ENCODE data around the gene CDC42EP1. TPM values are rescaled to one million over a fixed set of nuclear protein-coding genes. Genes with fewer than 3 reads are reported as not detected.

The CDC42EP1 gene
- total and polyA plus RNA-seq, 2 donors (not counting 3 experiments of a cell fraction or from before 2014, with no cell fraction given), result 82.2 to 141 TPM

DNA sequence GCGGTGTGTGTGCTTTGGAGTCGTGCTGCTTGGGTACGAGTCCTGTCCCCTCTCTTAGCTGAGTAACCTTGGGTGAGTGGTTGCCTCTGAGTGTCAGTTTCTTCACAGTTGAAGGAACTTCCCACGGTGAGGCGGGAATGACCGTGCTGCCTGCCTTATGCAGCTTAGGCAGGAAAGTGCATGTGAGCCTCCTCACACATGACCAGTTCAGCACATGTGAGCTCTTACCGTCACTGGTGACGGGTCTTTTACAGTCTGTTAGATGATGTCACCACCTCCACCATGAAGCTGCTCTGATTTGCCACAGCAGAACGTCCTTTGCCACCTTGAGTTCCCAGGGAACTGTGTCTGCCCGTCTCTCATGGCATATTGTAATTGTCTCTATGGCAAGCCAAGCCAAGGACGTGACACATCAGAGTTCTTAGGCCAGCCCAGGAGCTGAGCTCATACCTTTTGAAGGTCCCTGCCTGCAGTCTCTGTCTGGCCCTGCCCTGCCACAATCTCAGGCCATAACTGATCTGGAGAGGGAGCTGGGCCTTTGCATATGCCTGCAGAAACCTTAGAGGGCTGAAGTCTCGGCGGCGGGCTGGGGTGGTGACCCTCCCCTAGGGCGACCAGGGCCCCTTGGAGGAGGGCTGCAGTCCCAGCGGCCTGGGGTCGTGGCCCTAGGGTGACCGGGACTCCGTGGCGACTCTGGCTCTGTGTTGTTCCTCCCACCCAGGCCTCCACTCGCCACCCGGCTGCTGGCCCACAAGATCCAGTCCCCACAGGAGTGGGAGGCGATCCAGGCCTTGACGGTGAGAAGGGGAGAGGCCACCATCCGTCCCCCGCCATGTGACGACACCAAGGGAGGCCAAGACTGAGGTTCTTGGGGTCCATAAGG is 56.2 kb downstream of the CDC42EP1 start:
- TF ChIP-seq, protein P1, sequence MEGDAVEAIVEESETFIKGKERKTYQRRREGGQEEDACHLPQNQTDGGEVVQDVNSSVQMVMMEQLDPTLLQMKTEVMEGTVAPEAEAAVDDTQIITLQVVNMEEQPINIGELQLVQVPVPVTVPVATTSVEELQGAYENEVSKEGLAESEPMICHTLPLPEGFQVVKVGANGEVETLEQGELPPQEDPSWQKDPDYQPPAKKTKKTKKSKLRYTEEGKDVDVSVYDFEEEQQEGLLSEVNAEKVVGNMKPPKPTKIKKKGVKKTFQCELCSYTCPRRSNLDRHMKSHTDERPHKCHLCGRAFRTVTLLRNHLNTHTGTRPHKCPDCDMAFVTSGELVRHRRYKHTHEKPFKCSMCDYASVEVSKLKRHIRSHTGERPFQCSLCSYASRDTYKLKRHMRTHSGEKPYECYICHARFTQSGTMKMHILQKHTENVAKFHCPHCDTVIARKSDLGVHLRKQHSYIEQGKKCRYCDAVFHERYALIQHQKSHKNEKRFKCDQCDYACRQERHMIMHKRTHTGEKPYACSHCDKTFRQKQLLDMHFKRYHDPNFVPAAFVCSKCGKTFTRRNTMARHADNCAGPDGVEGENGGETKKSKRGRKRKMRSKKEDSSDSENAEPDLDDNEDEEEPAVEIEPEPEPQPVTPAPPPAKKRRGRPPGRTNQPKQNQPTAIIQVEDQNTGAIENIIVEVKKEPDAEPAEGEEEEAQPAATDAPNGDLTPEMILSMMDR (IDR thresholded peaks at IDR 0.05; ENCODE audit: extremely low read depth in 1 of 2, insufficient read depth in 1 of 2, low read depth in 1 of 2, low read length in 2 of 2), result no peak
- TF ChIP-seq, protein P2, sequence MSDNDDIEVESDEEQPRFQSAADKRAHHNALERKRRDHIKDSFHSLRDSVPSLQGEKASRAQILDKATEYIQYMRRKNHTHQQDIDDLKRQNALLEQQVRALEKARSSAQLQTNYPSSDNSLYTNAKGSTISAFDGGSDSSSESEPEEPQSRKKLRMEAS (IDR thresholded peaks at IDR 0.05; ENCODE audit: insufficient read depth, insufficient read length), result no peak
- TF ChIP-seq JUN (IDR thresholded peaks at IDR 0.05; ENCODE audit: borderline replicate concordance, insufficient read depth, insufficient read length, low read depth) (no peak), POLR2A (IDR thresholded peaks at IDR 0.05; ENCODE audit: low read depth, low read length) (no peak), POLR2AphosphoS5 (IDR thresholded peaks at IDR 0.05; ENCODE audit: insufficient read depth, low read depth, low read length) (no peak), MYC (IDR thresholded peaks at IDR 0.05; ENCODE audit: low read depth, low read length) (no peak), EZH2 (IDR thresholded peaks at IDR 0.05; ENCODE audit: borderline replicate concordance, low read depth, low read length, severe bottlenecking) (no peak), GATA2 (IDR thresholded peaks at IDR 0.05; ENCODE audit: insufficient read depth, insufficient read length, low read depth, low read length) (no peak), FOS (IDR thresholded peaks at IDR 0.05; ENCODE audit: borderline replicate concordance, insufficient read depth, low read length) (no peak)
- H3K4me1 ChIP-seq (ENCODE audit: control insufficient read depth, extremely low read depth, insufficient read depth, low read length), result no peaks in the 10 kb centered on the region
- DNase-seq (ENCODE audit: low read depth, low spot score) (no peak), FAIRE-seq (no peak)
- no peaks in the 10 kb centered on the region for H3K9me3 ChIP-seq (replicated peaks; ENCODE audit: control insufficient read depth, insufficient read depth, low read length)
- no peak overlapping the region for H2AFZ ChIP-seq (ENCODE audit: low read depth, low read length)
- H3K4me2 ChIP-seq (ENCODE audit: insufficient read depth, low read length), result no peak overlapping the region
- ChIA-PET CTCF (interaction anchor here (1.5 to 3.4 kb wide), 3 partner anchors 7 to 65 kb away, joined by 3 to 13 read pairs (median 6); partner anchors contain the start of gene GGA1), POLR2A (no interaction called here)
- no peaks in the 10 kb centered on the region for H4K20me1 ChIP-seq (replicated peaks; ENCODE audit: control insufficient read depth, extremely low read depth, insufficient read depth, low read length)
- H3K79me2 ChIP-seq (ENCODE audit: control insufficient read depth, insufficient read depth, low read length), result peaks cover 3% of the 10 kb centered on the region
- no peak overlapping the region for H3K4me3 ChIP-seq (replicated peaks in 1 of 3; ENCODE audit: insufficient read depth in 1 of 3, low read depth in 1 of 3, low read length in 3 of 3)
- H3K27me3 ChIP-seq (ENCODE audit: control insufficient read depth in 2 of 2, insufficient read depth in 2 of 2, low read length in 2 of 2), result no peaks in the 10 kb centered on the region
- intact Hi-C loops (cut with micrococcal nuclease) (no loop called here), dilution Hi-C loops (cut with MboI; ENCODE audit: extremely low pct_ligation_motif_present, low sequenced_read_pairs) (no loop called here)
- BruUV-seq (replicated peaks), result no TSS peak
- H3K9me1 ChIP-seq (replicated peaks; ENCODE audit: control insufficient read depth, extremely low read depth, insufficient read depth, low read length), result no peaks in the 10 kb centered on the region
- H3K36me3 ChIP-seq (ENCODE audit: control insufficient read depth in 2 of 2, extremely low read depth in 1 of 2, insufficient read depth in 2 of 2, low read length in 2 of 2), result peaks cover 8 to 26% of the 10 kb centered on the region in 2 experiments
- H3K27ac ChIP-seq (ENCODE audit: insufficient read depth, low read depth, low read length), result no peak overlapping the region
- H3K9ac ChIP-seq (replicated peaks; ENCODE audit: extremely low read depth, insufficient read depth, low read length), result no peak overlapping the region

Measured in endothelial cell of umbilical vein (primary cell).